Measurements from ENCODE around the gene ACAD8.
A peak's percentile ranks its signal among the peaks of the same experiment; 100 is the strongest.
"Not testable (repeated sequence)": the region's sequence is repeated elsewhere in the genome, so short reads cannot be mapped to it uniquely, and the experiment has no call there.

Gene ACAD8

DNA sequence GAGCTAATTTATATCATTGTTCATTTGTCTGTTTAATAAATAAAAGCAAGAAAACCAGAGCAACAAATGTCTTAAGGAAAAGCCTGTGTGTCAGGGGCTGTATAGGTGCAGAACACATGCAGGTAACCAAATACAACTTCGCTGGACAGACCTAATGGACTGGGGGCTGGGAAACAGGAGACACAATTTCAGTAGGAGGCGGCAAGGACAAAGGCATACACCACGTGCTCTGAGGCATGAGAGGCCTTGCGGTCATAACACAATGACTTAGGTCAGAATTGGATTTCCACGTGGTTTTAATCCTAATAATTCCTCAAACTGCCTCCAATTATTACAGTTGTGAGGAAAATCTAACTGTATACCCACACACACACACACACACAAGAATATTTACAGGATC is 14.1 kb downstream of the ACAD8 start:
- no peak for DNase-seq (ENCODE audit: low spot score)

DNA sequence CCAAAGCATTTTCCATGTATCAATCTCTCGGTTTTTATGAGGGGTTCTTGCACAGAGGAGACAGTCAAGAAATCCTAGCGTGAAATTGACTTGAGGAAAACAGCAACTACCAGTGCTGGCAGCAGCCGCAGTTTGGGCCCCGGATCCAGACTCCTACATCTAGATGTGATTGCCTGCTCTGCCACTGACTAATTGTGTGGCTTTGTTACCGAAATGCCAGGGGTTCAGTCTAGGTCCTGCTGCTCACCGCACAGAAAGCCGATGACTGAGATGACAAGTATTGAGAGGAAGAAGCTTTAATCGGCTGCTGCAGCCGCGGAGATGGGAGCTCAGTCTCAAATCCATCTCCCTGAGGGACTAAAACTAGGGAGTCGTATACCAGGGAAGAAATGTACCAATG is 14.6 kb downstream of the ACAD8 start:
- no peak for DNase-seq (ENCODE audit: low spot score)

DNA sequence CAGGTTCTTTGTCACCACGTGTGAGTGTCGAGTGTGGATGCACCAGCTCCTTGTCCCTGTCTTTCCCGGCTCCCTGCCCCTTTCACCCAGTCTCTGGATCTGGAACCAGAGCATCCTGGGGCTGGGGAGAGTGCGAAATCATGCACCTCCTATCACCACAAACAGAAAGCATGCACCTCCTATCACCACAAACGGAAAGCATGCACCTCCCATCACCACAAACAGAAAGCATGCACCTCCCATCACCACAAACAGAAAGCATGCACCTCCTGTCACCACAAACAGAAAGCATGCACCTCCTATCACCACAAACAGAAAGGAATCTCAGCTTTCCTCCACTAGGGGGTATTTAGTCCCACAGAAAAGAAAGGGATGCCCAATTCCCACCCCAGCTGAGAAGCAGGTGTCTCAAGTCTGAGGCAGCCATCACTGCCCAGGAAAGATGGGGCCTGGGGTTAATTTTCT is 16.9 kb downstream of the ACAD8 start:
- DNase-seq (ENCODE audit: low spot score), result peak; percentile 58

DNA sequence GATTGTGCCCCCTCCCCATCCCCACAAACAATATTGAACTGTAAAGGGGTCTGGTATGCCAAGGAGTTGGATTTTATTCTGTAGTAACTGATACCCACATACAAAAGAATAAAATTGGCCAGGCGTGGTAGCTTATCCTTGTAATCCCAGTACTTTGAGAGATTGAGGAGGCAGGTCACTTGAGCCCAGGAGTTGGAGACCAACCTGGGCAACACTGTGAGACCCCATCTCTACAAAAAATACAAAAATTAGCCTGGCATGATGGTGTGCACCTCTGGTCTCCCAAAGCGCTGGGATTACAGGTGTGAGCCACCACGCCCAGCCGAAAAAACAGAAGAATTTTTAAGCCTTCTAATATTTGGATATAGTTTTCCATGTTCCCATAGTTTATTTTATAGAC is 18.6 kb downstream of the ACAD8 start:
- no peak for DNase-seq (ENCODE audit: low spot score)

DNA sequence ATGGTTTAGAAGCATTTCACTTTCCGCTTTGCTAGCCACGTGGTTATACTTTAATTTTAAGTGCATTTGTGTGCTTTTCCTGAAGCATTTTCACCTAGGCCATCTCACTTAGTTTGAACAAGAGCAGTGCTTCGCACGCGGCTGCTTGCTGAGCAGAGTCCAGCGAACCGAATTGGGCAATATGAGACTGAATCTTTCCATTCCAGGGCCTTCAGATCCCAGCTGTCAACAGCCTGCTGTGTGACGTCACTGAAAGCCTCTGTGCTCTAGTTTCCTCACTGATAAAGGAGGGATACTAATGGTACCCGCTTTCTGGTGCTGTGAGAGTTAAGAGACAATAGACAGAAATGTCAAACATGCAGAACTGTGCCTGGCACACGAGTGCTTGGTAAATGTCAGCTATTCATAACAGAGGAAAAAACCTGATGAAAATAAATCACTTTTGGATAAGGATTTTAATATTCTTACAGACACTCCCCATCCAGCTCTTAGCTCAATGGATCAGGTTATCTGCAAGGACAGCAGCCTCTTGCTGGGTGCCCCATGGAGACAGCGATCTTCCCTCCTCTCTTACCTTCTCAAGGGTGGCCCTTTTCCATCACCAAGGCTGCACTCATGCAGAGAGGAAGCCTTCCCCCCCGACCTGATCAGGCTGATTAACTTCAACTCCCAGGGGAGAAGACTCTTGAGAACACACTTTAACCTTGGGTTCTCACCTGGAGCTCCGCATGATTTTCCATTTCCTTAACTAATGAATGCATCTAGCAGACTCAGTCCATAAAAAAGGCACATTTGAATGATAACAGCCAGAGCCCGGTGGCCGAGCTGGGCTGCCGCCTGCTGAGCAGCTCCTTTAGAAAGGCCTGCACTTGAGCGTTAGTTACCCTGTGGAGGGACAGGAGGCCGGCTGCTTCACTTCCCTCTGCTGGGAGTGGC is 19.3 kb downstream of the ACAD8 start:
- no peak for DNase-seq (ENCODE audit: low spot score)

DNA sequence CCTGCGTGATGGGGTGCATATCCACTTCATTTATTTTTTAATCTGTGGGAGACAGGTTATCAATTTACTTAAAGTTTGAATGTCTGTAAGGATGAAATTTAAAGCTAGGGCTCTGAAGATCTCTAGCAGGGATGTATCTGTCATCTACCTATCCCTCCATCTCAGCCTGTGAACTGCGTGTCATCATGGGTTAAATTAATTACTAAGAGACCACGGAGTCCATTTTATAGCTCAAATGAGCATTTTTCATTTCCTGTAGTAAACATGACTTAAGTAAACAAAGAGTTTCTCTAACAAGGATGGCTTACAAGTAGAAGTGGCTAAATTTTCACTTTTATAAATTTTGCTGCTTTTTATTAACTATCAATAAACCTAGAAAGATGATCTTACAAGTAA is 19.9 kb downstream of the ACAD8 start:
- DNase-seq (ENCODE audit: low spot score), result no peak

DNA sequence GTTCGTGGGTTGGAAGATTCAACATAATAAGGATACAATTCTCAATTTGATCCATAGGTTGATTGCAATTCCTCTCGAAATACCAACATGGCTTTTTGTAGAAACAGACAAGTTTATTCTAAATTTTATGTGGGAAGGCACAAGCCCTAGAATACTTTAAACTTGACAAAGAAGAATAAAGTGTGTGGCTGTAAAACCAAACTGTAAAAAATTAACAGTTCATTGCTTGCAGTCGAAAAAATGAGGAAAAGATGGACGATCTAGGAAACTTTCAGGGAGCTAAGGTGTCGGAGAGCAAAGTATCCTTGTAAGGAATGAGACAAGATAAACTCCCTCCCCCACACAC is 21.8 kb downstream of the ACAD8 start:
- no peak for DNase-seq (ENCODE audit: low spot score)

DNA sequence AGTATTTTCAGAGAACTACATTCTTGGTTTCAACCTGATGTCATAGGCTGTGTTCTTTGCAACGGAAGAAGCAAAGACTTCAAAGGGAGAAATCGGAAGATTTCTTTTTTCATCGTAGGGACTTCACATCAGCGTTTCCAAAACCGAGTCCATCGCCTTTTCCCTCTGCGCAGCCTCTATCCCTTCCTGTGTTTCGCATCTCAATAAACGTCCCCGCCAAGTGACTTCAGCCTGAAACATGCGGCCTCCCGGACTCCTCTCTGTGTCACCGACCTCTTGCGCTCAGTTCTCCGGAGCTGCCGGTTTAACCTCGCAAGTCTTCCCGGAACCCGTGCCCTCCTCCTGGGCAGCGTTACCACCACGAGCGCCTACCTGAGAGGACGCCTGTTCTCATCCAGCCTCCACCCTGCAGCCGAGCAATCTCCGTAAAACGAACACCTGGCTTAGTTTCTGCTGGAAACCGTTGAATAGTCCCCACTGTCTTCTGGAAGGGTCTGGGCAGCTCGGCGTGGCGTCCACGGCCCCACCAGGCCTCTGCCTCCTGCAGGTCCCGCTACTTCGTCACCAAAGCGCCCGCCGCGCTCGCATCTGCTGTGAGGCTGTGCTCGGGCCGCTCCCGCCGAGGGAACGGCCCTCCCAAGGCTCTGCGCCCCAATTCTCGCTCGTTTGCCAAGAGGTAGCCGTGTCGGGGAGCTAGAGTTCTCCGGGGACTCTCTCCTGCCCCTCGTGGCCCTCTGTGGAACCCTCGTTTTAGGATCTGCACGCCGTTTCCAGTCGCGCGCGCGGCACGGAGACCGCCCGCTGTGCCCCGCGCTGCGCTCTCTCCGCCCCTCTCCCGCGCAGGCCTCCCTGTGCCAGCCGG is 22.4 kb downstream of the ACAD8 start, which contains the start of gene GLB1L3:
TSS of gene GLB1L3 (plus strand) at position 846 of the 862 bp plus-strand sequence. CDS start 362 bp downstream, outside the sequence.
- peak; percentile 83 for DNase-seq (ENCODE audit: low spot score)

DNA sequence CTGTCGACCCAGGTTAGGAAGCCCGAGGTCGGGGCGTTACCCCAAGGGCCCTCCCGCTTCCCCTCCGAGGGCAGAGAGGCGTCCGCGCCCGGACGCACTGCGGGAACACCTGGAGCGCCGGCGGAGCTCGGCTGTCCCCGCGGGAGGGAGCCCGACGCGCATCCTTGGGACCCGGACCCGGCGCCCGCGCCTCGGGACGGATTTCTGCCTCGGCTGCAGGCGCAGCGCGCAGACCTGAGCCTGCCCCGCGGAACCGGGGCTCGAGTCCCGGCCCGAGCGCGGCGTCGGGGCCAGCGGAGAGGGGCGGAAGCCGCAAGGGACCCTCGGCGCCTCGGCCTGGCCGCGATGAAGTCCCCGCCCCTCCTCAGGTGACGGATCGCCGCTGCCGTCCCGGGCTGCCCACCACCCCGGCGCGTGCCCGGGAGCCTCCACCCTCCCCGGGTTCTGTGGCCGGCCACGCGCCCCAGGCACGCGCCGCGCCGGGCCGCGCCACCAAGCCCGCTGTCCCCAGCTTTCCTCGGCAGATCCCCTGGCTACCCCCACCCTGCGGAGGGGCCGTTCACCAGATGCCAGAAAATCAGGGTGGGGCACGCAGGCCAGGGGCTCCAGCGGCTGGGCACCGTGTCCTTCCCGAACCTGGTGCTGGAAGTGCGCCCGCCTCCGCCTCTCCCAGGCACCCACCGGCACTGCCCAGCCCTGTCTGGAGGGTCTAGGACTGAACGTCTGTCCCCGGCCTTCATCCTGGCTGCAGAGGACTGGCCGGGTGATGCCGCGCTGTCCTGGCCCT is 23.2 kb downstream of the ACAD8 start:
- no peak for DNase-seq (ENCODE audit: low spot score)

DNA sequence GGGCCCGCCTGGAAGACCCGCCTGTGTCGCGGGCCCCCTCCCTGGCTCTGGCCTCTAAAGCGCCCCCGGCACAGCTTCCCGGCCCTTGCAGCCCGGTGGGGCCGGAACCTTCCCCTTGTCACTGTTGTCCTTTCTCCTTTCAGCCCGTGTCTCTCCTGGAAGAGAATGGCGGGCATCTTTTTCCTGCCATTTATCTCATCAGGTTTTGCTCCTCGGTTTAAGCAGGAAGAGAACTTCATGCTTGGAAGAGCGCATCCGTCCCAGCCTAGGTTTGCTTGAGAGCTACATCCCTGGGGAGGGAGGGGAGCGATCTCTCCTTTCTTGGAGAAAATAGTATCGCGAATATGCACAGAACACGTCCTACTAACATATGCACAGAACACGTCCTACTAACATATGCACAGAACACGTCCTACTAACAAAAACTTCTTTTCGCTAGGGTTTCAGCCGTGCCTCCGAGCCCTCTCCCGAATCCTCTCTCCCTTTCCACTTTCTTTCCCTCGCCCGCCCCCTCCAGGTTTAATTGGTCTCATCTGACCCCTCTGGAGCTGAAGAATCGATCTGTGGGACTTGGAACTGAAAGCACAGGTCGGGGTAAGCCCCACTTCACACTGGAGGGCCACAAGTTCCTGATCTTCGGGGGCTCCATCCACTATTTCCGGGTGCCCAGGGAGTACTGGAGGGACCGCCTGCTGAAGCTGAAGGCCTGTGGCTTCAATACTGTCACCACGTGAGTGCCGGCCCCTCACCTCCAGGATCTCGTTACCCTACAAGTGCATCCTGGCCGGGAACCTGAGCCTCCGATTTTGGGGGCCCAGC is 24.0 kb downstream of the ACAD8 start:
- no peak for DNase-seq (ENCODE audit: low spot score)

DNA sequence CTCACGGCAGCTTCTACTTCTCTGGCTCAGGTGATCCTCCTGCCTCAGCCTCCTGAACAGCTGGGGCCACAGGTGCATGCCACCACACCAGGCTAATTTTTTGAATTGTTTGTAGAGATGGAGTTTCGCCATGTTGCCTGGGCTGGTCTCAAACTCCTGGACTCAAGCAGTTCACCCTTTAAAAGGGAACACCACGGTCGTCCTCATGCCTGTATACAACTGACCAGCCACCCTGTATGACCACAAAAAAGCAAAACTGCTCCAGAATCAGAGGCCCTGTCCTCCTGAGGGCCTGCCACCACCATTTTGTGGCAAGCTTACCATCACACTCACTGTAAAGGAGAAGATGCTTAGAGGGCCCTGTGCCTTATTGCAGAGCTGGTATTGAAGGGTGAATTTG is 25.0 kb downstream of the ACAD8 start:
- DNase-seq (ENCODE audit: low spot score), result no peak

DNA sequence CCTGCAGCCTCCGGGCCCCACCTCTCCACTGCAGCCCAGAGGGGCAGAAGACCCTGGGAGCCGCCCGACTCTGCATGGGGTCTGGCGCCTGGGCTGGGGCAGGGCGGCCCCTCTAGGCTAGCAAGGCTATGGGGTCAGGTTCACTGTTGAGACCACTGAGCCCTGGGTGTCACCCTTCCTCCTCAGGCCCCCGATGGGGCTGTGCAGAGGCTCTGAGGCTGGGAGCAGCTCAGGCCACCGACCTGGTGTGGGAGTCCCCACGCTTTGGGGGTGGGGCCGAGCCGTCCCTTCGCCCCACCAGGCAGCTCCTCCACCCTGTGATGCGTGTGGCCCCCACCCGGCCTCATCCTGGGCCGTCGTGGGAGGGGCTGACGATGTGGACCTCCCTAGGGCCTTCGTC is 28.3 kb downstream of the ACAD8 start:
- DNase-seq (ENCODE audit: low spot score), result not testable (repeated sequence)

DNA sequence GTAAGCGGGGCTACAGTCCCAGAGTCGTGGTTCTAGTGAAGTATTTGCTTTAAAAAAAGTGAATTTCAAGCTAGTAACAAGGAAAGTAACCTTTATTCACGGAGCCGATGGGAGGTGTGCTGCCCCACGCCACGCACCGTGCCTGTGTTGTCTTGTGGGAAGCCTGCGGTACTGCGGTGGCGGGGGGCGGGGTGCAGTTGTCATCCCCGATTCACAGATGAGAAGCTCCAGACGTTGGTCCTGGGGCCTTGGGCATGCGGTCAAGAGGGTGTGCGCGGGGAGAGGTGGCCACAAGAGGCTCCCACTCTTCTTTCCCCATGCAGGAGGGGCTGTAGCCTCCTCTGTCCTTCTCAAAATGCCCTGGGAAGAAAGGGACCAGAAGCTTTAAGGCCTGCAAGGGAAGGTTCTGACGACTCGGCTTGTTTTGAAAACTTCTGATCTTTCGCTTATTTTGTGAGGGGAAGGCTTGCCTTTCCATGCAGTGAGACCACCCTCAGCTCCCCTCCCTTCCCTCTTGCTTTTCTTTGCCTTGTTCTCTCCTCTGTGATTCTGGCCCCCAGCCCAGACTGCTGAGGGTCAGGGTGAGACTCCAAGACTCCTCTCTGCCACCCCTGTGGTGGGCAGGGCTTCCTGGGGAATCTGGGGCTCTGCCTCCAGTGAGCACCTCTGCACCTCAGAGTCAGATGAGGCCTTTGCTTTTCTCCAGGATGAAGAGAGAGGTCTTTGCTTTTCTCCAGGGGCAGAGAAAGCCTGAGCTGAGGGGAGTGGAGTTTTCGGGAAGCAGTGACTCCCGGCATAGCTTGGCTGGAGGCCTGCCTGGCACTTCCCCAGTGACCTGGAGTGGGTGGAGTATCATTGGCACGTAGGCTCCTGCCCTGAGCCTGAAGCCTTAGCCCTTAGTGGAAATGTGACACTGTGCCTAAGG is 29.0 kb downstream of the ACAD8 start:
- no peak for DNase-seq (ENCODE audit: low spot score)

DNA sequence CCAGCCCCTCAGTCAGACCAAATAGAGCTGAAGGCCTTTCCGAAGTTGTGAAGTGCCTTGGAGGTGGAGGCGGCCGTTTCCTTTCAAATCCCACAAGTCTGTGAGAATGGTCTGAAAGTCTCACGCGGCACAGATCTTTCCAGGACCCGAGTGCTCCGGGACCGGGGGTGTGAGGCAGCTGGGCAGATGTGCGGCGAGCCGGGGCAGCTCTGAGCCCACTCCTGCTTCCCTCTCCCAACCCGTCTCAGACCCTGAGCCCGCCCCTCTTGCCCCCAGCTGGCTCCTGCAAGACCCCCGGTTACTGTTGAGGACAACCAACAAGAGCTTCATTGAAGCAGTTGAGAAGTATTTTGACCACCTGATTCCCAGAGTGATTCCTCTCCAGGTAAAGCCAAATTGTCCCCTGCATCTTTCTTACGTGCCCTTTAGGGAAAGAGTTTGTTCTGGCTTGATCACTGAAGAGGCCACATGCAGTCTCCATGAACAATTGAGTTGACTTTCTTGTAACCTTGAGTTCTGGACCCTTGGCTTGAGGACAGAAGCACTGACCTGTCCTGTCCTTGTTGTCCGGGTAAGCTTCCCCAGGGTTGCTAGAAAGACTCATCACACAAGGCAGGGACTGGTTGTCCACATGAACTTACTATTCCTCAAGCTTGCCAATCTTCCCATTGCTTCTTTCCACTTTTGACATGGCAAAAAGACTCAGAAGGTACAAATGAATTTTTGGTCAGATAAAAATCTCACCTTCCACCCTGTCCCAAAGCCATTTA is 30.3 kb downstream of the ACAD8 start:
- no peak for DNase-seq (ENCODE audit: low spot score)

DNA sequence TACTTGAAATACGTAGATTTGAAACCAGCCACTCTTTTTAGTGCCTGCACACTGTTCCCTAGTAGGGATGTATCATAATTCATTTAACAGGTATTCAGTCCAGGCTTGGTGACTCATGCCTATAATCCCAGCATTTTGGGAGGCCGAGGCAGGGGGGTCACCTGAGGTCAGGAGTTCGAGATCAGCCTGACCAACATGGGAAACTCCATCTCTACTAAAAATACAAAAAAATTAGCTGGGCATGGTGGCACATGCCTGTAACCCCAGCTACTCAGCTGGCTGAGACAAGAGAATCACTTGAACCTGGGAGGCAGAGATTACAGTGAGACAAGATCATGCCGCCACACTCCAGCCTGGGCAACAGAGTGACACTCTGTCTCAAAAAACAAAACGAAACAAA is 31.0 kb downstream of the ACAD8 start:
- not testable (repeated sequence) for DNase-seq (ENCODE audit: low spot score)

DNA sequence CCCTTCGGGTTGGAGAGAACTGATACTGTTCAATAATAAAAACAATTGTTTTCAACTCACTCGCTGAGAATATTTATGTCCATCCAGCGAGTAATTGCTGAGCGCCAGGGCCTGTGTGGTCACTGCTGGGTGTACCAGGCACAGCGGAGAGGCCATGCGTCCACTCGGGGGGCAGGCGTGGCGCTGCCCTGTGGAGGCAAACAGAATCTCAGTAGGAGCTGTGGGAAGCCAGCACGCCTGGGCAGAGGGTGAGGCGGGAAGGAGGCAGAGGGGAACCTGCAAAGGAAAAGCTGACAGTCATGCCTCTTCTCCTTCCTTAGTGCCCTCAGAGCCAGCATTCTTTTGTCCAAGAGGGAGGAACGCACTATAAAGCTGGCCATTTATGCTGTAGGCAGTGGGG is 34.2 kb downstream of the ACAD8 start:
- no peak for DNase-seq (ENCODE audit: low spot score)

DNA sequence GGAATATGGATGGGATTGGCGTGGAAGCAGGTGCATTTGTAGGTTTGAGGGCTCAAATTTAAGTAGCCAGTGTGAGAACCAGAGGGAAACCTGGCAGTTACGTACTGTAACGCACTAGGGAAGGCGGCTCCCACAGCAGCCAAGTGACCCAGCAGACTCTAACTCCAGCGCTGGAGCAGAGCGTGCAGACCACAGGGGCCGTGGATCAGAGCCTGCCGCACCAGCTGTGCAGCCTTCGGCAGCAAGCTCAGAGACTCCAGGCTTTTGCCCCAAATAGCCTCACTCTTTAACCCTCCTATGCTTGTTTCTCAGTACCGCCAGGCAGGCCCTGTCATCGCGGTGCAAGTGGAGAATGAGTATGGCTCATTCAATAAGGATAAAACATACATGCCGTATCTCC is 35.1 kb downstream of the ACAD8 start:
- no peak for DNase-seq (ENCODE audit: low spot score)

DNA sequence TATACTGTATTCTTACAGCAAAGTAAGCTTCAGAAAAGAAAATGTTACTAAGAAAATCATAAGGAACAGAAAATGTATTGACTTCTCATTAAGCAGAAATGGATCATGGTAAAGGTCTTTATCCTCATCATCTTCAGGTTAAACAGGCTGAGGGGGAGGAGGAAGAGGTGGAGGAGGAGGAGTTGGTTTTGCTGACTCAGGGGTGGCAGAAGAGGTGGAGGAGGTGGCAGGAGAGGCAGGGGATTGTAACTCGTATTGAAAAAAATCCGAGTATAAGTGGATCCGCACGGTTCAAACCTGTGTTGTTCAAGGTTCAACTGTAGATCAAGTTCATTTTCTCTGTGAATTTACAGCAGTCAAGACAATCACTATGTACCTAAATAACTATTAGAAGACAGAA is 35.8 kb downstream of the ACAD8 start:
- no peak for DNase-seq (ENCODE audit: low spot score)

DNA sequence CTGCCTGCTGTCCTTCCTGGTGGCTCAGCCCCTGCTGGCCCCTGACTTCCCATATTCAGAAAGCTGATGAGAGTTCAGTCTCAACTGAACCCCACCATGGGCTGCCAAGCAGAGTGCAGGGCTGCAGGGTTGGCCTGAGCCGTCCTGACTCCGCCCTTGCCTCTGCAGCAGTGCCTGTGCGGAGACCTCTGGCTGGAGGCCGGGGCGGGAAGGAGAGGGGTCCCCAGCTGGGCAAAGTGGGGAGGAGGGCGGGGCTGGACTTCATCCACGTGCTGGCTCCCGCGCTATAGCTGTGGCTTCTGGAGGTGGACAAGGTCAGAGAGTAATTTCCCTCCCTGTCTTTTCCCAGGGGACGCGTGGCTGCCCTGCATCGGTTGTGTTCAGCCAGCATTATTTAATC is 36.4 kb downstream of the ACAD8 start:
- no peak for DNase-seq (ENCODE audit: low spot score)

All from activated CD4-positive, alpha-beta T cell treated with anti-CD3 and anti-CD28 coated beads, Interleukin-2, Interleukin-4, amounts not matched to agents 100 ng/mL and 50 ng/mL, durations not matched to agents 16 hours and 8 hours (primary cell).